K562 (cell line): ENCODE results near the gene SEC14L2. TPM values are rescaled to one million over a fixed set of nuclear protein-coding genes. Genes with fewer than 3 reads are reported as not detected.

ENCODE experiments used
- CXXC5 ChIP-seq: fragments of 250-450 bp; sonication (Bioruptor Pico); IDR thresholded peaks from 2 replicates; pipeline ENCODE4 v1.8.0; 2022; ENCODE audit warnings: inconsistent platforms, mild to moderate bottlenecking, moderate library complexity
- ELF1 ChIP-seq: fragments of 200-800 bp; sonication (Bioruptor generic); IDR thresholded peaks from 2 replicates; pipeline ENCODE4 v1.6.1; 2016; ENCODE audit warnings: missing genetic modification characterization, missing compliant biosample characterization
- NFXL1 ChIP-seq: fragments of 450-650 bp; formaldehyde crosslinking; IDR thresholded peaks from 2 replicates; pipeline ENCODE4 v1.4.0; 2021; ENCODE audit warnings: mild to moderate bottlenecking
- NR3C1 ChIP-seq: sonication (generic); formaldehyde crosslinking; IDR thresholded peaks from 2 replicates; pipeline ENCODE4 v1.8.1; 2022; ENCODE audit warnings: missing genetic modification reagents
- SIRT6 ChIP-seq: IDR thresholded peaks from one replicate; pipeline ENCODE4 v1.6.1; 2012; ENCODE audit warnings: low read depth, mild to moderate bottlenecking, control low read depth, inconsistent platforms, low read length, moderate library complexity
- polyA plus RNA-seq, 8 experiments: library from polyadenylated mRNA; depleted of rRNA in 4 of 8; stranded (reverse) in 5 of 8; unstranded in 3 of 8; fragments of >200 nt; fragmentation: Nextera tagmentation in 2 of 8; fragmentation: Illumina TruSeq in 1 of 8; extraction: Ambion mirVana in 2 of 8; extraction: Trizol in 1 of 8; gene quantifications; 2 replicates each; pipeline versions ENCODE4 v1.2.1 to v1.2.3, GENCODE V29; 2011 to 2014; ENCODE audit warnings: inconsistent platforms in 1 of 8, missing spikeins in 1 of 8
- total RNA-seq, 7 experiments: library from RNA; depleted of rRNA in 6 of 7; stranded (reverse); fragments of >200 nt in 6 of 7; fragmentation: Illumina TruSeq in 2 of 7; extraction: Trizol in 2 of 7; gene quantifications; 2 replicates each; pipeline versions ENCODE4 v1.2.1 to v1.2.3, GENCODE V29; 2011 to 2021; ENCODE audit warnings: low replicate concordance in 1 of 7
- TF ChIP-seq, protein P1 (sequence below): fragments of 200-600 bp; sonication (generic); IDR thresholded peaks from one replicate; pipeline ENCODE4 v1.6.1; 2012; ENCODE audit warnings: mild to moderate bottlenecking, low read depth, low read length, inconsistent platforms

Gene SEC14L2
- total and polyA plus RNA-seq, 9 of the 15 experiments (the other 6 are each of a cell fraction or from before 2014, with no cell fraction given), result 0.03 to 0.17 (median 0.10) TPM

- TF ChIP-seq, protein P1, sequence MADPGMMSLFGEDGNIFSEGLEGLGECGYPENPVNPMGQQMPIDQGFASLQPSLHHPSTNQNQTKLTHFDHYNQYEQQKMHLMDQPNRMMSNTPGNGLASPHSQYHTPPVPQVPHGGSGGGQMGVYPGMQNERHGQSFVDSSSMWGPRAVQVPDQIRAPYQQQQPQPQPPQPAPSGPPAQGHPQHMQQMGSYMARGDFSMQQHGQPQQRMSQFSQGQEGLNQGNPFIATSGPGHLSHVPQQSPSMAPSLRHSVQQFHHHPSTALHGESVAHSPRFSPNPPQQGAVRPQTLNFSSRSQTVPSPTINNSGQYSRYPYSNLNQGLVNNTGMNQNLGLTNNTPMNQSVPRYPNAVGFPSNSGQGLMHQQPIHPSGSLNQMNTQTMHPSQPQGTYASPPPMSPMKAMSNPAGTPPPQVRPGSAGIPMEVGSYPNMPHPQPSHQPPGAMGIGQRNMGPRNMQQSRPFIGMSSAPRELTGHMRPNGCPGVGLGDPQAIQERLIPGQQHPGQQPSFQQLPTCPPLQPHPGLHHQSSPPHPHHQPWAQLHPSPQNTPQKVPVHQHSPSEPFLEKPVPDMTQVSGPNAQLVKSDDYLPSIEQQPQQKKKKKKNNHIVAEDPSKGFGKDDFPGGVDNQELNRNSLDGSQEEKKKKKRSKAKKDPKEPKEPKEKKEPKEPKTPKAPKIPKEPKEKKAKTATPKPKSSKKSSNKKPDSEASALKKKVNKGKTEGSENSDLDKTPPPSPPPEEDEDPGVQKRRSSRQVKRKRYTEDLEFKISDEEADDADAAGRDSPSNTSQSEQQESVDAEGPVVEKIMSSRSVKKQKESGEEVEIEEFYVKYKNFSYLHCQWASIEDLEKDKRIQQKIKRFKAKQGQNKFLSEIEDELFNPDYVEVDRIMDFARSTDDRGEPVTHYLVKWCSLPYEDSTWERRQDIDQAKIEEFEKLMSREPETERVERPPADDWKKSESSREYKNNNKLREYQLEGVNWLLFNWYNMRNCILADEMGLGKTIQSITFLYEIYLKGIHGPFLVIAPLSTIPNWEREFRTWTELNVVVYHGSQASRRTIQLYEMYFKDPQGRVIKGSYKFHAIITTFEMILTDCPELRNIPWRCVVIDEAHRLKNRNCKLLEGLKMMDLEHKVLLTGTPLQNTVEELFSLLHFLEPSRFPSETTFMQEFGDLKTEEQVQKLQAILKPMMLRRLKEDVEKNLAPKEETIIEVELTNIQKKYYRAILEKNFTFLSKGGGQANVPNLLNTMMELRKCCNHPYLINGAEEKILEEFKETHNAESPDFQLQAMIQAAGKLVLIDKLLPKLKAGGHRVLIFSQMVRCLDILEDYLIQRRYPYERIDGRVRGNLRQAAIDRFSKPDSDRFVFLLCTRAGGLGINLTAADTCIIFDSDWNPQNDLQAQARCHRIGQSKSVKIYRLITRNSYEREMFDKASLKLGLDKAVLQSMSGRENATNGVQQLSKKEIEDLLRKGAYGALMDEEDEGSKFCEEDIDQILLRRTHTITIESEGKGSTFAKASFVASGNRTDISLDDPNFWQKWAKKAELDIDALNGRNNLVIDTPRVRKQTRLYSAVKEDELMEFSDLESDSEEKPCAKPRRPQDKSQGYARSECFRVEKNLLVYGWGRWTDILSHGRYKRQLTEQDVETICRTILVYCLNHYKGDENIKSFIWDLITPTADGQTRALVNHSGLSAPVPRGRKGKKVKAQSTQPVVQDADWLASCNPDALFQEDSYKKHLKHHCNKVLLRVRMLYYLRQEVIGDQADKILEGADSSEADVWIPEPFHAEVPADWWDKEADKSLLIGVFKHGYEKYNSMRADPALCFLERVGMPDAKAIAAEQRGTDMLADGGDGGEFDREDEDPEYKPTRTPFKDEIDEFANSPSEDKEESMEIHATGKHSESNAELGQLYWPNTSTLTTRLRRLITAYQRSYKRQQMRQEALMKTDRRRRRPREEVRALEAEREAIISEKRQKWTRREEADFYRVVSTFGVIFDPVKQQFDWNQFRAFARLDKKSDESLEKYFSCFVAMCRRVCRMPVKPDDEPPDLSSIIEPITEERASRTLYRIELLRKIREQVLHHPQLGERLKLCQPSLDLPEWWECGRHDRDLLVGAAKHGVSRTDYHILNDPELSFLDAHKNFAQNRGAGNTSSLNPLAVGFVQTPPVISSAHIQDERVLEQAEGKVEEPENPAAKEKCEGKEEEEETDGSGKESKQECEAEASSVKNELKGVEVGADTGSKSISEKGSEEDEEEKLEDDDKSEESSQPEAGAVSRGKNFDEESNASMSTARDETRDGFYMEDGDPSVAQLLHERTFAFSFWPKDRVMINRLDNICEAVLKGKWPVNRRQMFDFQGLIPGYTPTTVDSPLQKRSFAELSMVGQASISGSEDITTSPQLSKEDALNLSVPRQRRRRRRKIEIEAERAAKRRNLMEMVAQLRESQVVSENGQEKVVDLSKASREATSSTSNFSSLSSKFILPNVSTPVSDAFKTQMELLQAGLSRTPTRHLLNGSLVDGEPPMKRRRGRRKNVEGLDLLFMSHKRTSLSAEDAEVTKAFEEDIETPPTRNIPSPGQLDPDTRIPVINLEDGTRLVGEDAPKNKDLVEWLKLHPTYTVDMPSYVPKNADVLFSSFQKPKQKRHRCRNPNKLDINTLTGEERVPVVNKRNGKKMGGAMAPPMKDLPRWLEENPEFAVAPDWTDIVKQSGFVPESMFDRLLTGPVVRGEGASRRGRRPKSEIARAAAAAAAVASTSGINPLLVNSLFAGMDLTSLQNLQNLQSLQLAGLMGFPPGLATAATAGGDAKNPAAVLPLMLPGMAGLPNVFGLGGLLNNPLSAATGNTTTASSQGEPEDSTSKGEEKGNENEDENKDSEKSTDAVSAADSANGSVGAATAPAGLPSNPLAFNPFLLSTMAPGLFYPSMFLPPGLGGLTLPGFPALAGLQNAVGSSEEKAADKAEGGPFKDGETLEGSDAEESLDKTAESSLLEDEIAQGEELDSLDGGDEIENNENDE, result no peak
- TF ChIP-seq NR3C1 (no peak), ELF1 (no peak), NFXL1 (no peak), SIRT6 (no peak), CXXC5 (CRISPR knock-in tag) (no peak)
Observed at GRCh38 chr22:30436196-30436595, 39.4 kb downstream of the SEC14L2 start (continued).
